K562 (cell line): ENCODE measurements around the gene BRICD5. TPM values are rescaled to one million over a fixed set of nuclear protein-coding genes. Genes with fewer than 3 reads are reported as not detected.

Source experiments
- ATAC-seq: fragments of 200-7000 bp; cut with Tn5 transposase; 3 replicates; pipeline ENCODE4 v1.9.1; 2020; ENCODE audit warnings: moderate library complexity
- BruUV-seq: library from RNA; stranded (reverse); fragments of 400-500 nt; replicated peaks from 2 replicates; lab custom pipeline; 2021; lab: Mats Ljungman, UMichigan
- CTCF ChIA-PET: fragments of 300-600 bp; formaldehyde crosslinking; extraction: SDS; loops from one replicate; lab custom pipeline; 2021; ENCODE audit warnings: low intra/inter-chr PET ratio; lab: Yijun Ruan, JAX
- POLR2A ChIA-PET: fragments of 300-600, 350-650 bp; sonication (Branson Sonifier 250); formaldehyde crosslinking; extraction: SDS; loops from one replicate; lab custom pipeline; 2021; ENCODE audit warnings: antibody characterized with exemption, inconsistent platforms; lab: Yijun Ruan, JAX
- DNase-seq, 4 experiments: peaks; one replicate each; pipeline versions ENCODE4 v3.0.0 to v3.0.0-alpha.2; 2011 to 2018; ENCODE audit warnings: low spot score in 3 of 4, mixed read lengths in 3 of 4; ENCODE audit errors: extremely low read depth in 1 of 4
- FAIRE-seq: peaks from 2 replicates; lab custom pipeline; 2011; peaks lifted over from hg19 to GRCh38; lab: Jason Lieb, UNC
- H2AFZ ChIP-seq: 2 replicates; pipeline ENCODE4 v1.6.0; 2011; ENCODE audit warnings: low read depth, low read length, control low read depth, inconsistent platforms
- H3K27ac ChIP-seq: fragments of 200-600 bp; 3 replicates; pipeline ENCODE4 v1.8.0; 2011; ENCODE audit warnings: low read depth, mild to moderate bottlenecking, control low read depth, inconsistent platforms, low read length, moderate library complexity, mixed read lengths; ENCODE audit errors: extremely low read depth
- H3K27me3 ChIP-seq, 2 experiments: fragments of 300-600 bp in 1 of 2; 2 replicates in 1 of 2; 3 replicates in 1 of 2; pipeline versions ENCODE4 v1.6.0 to v1.8.0; 2011; ENCODE audit warnings: inconsistent platforms in 2 of 2, low read length in 2 of 2, mild to moderate bottlenecking in 1 of 2, mixed read lengths in 1 of 2, moderate library complexity in 1 of 2; ENCODE audit not compliant: control insufficient read depth in 2 of 2, insufficient read depth in 2 of 2
- H3K36me3 ChIP-seq: fragments of 300-600 bp; 3 replicates; pipeline ENCODE4 v1.8.0; 2011; ENCODE audit warnings: mild to moderate bottlenecking, low read length, inconsistent platforms; ENCODE audit not compliant: control insufficient read depth, insufficient read depth
- H3K4me1 ChIP-seq, 2 experiments: fragments of 200-600 bp in 1 of 2; replicated peaks in 1 of 2; 2 replicates in 1 of 2; 3 replicates in 1 of 2; pipeline versions ENCODE4 v1.5.1 to v1.8.0; 2011; ENCODE audit warnings: inconsistent platforms in 2 of 2, low read length in 2 of 2, mild to moderate bottlenecking in 1 of 2, mixed read lengths in 1 of 2, moderate library complexity in 1 of 2; ENCODE audit not compliant: control insufficient read depth in 2 of 2, insufficient read depth in 2 of 2
- H3K4me2 ChIP-seq: 2 replicates; pipeline ENCODE4 v1.6.1; 2011; ENCODE audit warnings: low read length, control low read depth, inconsistent platforms, mixed read lengths; ENCODE audit not compliant: insufficient read depth
- H3K4me3 ChIP-seq: fragments of 200-600 bp; sonication (generic), shearing (Covaris generic); 2 replicates; pipeline ENCODE4 v1.5.1; 2016; ENCODE audit warnings: control low read depth, inconsistent platforms
- H3K79me2 ChIP-seq: fragments of 200-600 bp; 3 replicates; pipeline ENCODE4 v1.8.0; 2011; ENCODE audit warnings: low read length, inconsistent platforms; ENCODE audit not compliant: control insufficient read depth, insufficient read depth
- H3K9ac ChIP-seq, 2 experiments: 2 replicates each; pipeline versions ENCODE4 v1.6.0 to v1.6.1; 2011; ENCODE audit warnings: low read depth in 2 of 2, low read length in 2 of 2, control low read depth in 1 of 2, inconsistent platforms in 1 of 2, mild to moderate bottlenecking in 1 of 2, mixed read lengths in 1 of 2; ENCODE audit not compliant: insufficient read depth in 1 of 2
- H3K9me1 ChIP-seq: one replicate; pipeline ENCODE4 v1.6.0; 2011; ENCODE audit warnings: inconsistent platforms, mild to moderate bottlenecking, low read length, moderate library complexity; ENCODE audit not compliant: control insufficient read depth, insufficient read depth
- H3K9me3 ChIP-seq: replicated peaks from 2 replicates; pipeline ENCODE4 v1.5.1; 2011; ENCODE audit warnings: low read depth, low read length, inconsistent platforms; ENCODE audit not compliant: control insufficient read depth, insufficient read depth
- H4K20me1 ChIP-seq: replicated peaks from 2 replicates; pipeline ENCODE4 v1.6.1; 2011; ENCODE audit warnings: low read length, inconsistent platforms, mixed read lengths; ENCODE audit not compliant: control insufficient read depth, insufficient read depth
- ARID3A ChIP-seq: IDR thresholded peaks from 2 replicates; pipeline ENCODE4 v1.6.1; 2012; ENCODE audit warnings: low read depth, low read length, improper control_type of control experiment, borderline replicate concordance
- GABPB1 ChIP-seq: sonication (generic); formaldehyde crosslinking; IDR thresholded peaks from 2 replicates; pipeline ENCODE4 v1.8.0; 2022; ENCODE audit warnings: mild to moderate bottlenecking, missing genetic modification reagents
- GTF2F1 ChIP-seq: IDR thresholded peaks from 2 replicates; pipeline ENCODE4 v1.6.1; 2011; ENCODE audit warnings: low read depth, low read length, improper control_type of control experiment
- KAT7 ChIP-seq: sonication (generic); formaldehyde crosslinking; IDR thresholded peaks from 2 replicates; pipeline ENCODE4 v1.8.0; 2022; ENCODE audit warnings: missing genetic modification reagents, mild to moderate bottlenecking, borderline replicate concordance
- KAT8 ChIP-seq: fragments of 450-650 bp; IDR thresholded peaks from 2 replicates; pipeline ENCODE4 v1.6.1; 2016; ENCODE audit warnings: low read depth, mild to moderate bottlenecking
- RBM34 ChIP-seq: fragments of 200-400 bp; formaldehyde crosslinking; IDR thresholded peaks from 2 replicates; pipeline ENCODE4 v1.6.1; 2018; ENCODE audit warnings: low read length, borderline replicate concordance; ENCODE audit not compliant: insufficient read depth
- TRIM24 ChIP-seq, 2 experiments: fragments of 450-650 bp; IDR thresholded peaks; 2 replicates each; pipeline ENCODE4 v1.6.1; 2016
- XRCC4 ChIP-seq: IDR thresholded peaks from one replicate; pipeline ENCODE4 v1.6.1; 2011; ENCODE audit not compliant: insufficient read depth, insufficient read length; ENCODE audit errors: extremely low read depth
- ZNF384 ChIP-seq: IDR thresholded peaks from 2 replicates; pipeline ENCODE4 v1.6.1; 2012; ENCODE audit warnings: low read depth, low read length, improper control_type of control experiment
- ZNF445 ChIP-seq: fragments of 250-450 bp; sonication (Bioruptor Pico); IDR thresholded peaks from 2 replicates; pipeline ENCODE4 v1.4.0; 2020; ENCODE audit warnings: low read depth, mild to moderate bottlenecking, moderate library complexity
- WGBS: fragments of 100-300 bp; shearing (Covaris generic); methylation state at CpG from one replicate; pipeline ENCODE4 v1.1.6; 2016; ENCODE audit warnings: low coverage, mixed read lengths; ENCODE audit not compliant: insufficient coverage; ENCODE audit errors: missing lambda C conversion rate; 5-methylcytosine and 5-hydroxymethylcytosine counted together
- in situ Hi-C: fragments of 300-500 bp; cut with MboI; formaldehyde crosslinking; loops from 4 replicates; pipeline ENCODE4 v1.15.0; 2018; ENCODE audit warnings: inconsistent platforms, mixed read lengths
- intact Hi-C: fragments of 100-400 bp; cut with micrococcal nuclease; formaldehyde crosslinking; loops from 2 replicates; pipeline ENCODE4 v1.14.2; 2022
- polyA plus RNA-seq, 8 experiments: library from polyadenylated mRNA; depleted of rRNA in 4 of 8; stranded (reverse) in 5 of 8; unstranded in 3 of 8; fragments of >200 nt; fragmentation: Nextera tagmentation in 2 of 8; fragmentation: Illumina TruSeq in 1 of 8; extraction: Ambion mirVana in 2 of 8; extraction: Trizol in 1 of 8; gene quantifications; 2 replicates each; pipeline versions ENCODE4 v1.2.1 to v1.2.3, GENCODE V29; 2011 to 2014; ENCODE audit warnings: inconsistent platforms in 1 of 8, missing spikeins in 1 of 8
- total RNA-seq, 7 experiments: library from RNA; depleted of rRNA in 6 of 7; stranded (reverse); fragments of >200 nt in 6 of 7; fragmentation: Illumina TruSeq in 2 of 7; extraction: Trizol in 2 of 7; gene quantifications; 2 replicates each; pipeline versions ENCODE4 v1.2.1 to v1.2.3, GENCODE V29; 2011 to 2021; ENCODE audit warnings: low replicate concordance in 1 of 7
- TF ChIP-seq, protein P1 (sequence below): fragments of 200-400 bp; formaldehyde crosslinking; IDR thresholded peaks from 2 replicates; pipeline ENCODE4 v1.6.1; 2017; ENCODE audit warnings: mild to moderate bottlenecking, low read depth, low read length, moderate library complexity
- TF ChIP-seq, protein P2 (sequence below): fragments of 150-350 bp; IDR thresholded peaks from 2 replicates; pipeline ENCODE4 v1.6.1; 2014; ENCODE audit warnings: low read depth, mild to moderate bottlenecking, low read length, borderline replicate concordance

BRICD5 gene
- total and polyA plus RNA-seq, 9 of the 15 experiments (the other 6 are each of a cell fraction or from before 2014, with no cell fraction given) = 0.24 to 15.1 (median 2.4) TPM; not detected in 1

DNA sequence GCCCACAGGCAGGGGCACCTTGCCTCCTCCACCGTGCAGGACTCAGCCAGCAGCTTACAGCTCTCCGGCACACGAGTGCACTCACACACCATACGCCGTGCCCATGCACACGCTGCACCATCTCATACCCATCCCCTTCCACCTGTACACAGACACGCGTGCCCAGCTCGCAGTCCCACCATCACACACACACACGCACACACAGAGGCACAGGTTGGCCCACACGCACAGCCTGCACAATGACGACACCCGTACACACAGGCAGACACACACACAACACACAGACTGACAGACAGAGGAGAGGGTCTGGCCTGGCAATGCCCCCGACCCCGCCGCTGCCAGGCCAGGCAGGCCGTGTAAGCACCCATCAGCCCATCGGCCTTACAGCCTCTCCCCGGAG, 26.3 kb downstream of the BRICD5 start:
- ChIA-PET POLR2A (interaction anchor here (0.7 to 1.9 kb wide), 4 partner anchors 9 to 71 kb away, joined by 4 to 6 read pairs (median 6); partner anchors contain the start of gene TRAF7), CTCF (no interaction called here)
- H3K4me2 ChIP-seq = no peak overlapping the region
- FAIRE-seq = no peak
- peaks cover 2 to 88% of the 10 kb centered on the region in 2 experiments; a peak in 3 of 5 replicates for H3K4me1 ChIP-seq
- H2AFZ ChIP-seq = no peak overlapping the region
- no peak overlapping the region for H3K27ac ChIP-seq
- intact Hi-C loops (no loop called here), in situ Hi-C loops (no loop called here)
- H3K9me1 ChIP-seq = no peaks in the 10 kb centered on the region
- H3K27me3 ChIP-seq = no peaks in the 10 kb centered on the region
- H3K9ac ChIP-seq = 0 out of 4 replicates have a peak overlapping the region, but pooled peaks of 1 of the 2 experiments have one; percentile 56
- H3K79me2 ChIP-seq = no peaks in the 10 kb centered on the region
- no TSS peak for BruUV-seq
- no peaks in the 10 kb centered on the region for H3K9me3 ChIP-seq
- no peak overlapping the region for H3K4me3 ChIP-seq
- TF ChIP-seq XRCC4 = no peak
- no peak for TF ChIP-seq GTF2F1
- TF ChIP-seq GABPB1 (CRISPR knock-in tag) = no peak
- TF ChIP-seq RBM34 = no peak
- TF ChIP-seq KAT8 = no peak
- no peak for TF ChIP-seq ZNF384
- no peak for TF ChIP-seq ARID3A
- no peak for TF ChIP-seq ZNF445 (CRISPR knock-in tag)
- TF ChIP-seq, protein P1, sequence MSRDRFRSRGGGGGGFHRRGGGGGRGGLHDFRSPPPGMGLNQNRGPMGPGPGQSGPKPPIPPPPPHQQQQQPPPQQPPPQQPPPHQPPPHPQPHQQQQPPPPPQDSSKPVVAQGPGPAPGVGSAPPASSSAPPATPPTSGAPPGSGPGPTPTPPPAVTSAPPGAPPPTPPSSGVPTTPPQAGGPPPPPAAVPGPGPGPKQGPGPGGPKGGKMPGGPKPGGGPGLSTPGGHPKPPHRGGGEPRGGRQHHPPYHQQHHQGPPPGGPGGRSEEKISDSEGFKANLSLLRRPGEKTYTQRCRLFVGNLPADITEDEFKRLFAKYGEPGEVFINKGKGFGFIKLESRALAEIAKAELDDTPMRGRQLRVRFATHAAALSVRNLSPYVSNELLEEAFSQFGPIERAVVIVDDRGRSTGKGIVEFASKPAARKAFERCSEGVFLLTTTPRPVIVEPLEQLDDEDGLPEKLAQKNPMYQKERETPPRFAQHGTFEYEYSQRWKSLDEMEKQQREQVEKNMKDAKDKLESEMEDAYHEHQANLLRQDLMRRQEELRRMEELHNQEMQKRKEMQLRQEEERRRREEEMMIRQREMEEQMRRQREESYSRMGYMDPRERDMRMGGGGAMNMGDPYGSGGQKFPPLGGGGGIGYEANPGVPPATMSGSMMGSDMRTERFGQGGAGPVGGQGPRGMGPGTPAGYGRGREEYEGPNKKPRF = no peak
- TF ChIP-seq TRIM24 (IDR thresholded peaks at IDR 0.05) = no peak
- no peak for TF ChIP-seq KAT7 (CRISPR knock-in tag)
- TF ChIP-seq, protein P2, sequence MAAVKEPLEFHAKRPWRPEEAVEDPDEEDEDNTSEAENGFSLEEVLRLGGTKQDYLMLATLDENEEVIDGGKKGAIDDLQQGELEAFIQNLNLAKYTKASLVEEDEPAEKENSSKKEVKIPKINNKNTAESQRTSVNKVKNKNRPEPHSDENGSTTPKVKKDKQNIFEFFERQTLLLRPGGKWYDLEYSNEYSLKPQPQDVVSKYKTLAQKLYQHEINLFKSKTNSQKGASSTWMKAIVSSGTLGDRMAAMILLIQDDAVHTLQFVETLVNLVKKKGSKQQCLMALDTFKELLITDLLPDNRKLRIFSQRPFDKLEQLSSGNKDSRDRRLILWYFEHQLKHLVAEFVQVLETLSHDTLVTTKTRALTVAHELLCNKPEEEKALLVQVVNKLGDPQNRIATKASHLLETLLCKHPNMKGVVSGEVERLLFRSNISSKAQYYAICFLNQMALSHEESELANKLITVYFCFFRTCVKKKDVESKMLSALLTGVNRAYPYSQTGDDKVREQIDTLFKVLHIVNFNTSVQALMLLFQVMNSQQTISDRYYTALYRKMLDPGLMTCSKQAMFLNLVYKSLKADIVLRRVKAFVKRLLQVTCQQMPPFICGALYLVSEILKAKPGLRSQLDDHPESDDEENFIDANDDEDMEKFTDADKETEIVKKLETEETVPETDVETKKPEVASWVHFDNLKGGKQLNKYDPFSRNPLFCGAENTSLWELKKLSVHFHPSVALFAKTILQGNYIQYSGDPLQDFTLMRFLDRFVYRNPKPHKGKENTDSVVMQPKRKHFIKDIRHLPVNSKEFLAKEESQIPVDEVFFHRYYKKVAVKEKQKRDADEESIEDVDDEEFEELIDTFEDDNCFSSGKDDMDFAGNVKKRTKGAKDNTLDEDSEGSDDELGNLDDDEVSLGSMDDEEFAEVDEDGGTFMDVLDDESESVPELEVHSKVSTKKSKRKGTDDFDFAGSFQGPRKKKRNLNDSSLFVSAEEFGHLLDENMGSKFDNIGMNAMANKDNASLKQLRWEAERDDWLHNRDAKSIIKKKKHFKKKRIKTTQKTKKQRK = no peak
- no peak for ATAC-seq
- no peak for DNase-seq
- WGBS = 69% methylated on average over 19 of the region's 19 CpGs
- no peaks in the 10 kb centered on the region for H3K36me3 ChIP-seq
- H4K20me1 ChIP-seq = no peaks in the 10 kb centered on the region
